ENCODE measurements around the gene FLRT2.

FLRT2 gene

DNA sequence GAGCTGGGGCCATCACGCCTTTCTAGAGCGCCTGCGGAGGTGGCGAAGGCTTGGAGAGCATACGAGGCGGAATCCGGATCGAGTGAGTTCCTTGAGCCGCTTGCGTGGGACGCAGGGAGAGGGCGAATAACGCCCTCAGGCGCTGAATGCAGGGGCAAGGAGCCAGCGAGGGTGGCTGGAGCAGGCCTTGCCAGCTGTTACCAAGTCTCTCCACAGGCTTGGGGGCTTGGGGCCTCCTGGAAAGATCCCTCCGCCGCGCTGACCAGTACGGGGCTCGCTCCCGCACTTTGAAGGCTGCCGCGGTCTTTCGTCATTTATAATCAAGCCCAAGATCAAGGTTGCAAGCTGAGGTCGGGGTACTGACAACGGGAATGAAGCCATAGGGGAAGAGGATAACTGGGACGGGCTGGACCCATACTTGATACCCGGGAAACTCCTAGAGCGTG lies 1.2 kb downstream of the FLRT2 start:
- no peak for DNase-seq

DNA sequence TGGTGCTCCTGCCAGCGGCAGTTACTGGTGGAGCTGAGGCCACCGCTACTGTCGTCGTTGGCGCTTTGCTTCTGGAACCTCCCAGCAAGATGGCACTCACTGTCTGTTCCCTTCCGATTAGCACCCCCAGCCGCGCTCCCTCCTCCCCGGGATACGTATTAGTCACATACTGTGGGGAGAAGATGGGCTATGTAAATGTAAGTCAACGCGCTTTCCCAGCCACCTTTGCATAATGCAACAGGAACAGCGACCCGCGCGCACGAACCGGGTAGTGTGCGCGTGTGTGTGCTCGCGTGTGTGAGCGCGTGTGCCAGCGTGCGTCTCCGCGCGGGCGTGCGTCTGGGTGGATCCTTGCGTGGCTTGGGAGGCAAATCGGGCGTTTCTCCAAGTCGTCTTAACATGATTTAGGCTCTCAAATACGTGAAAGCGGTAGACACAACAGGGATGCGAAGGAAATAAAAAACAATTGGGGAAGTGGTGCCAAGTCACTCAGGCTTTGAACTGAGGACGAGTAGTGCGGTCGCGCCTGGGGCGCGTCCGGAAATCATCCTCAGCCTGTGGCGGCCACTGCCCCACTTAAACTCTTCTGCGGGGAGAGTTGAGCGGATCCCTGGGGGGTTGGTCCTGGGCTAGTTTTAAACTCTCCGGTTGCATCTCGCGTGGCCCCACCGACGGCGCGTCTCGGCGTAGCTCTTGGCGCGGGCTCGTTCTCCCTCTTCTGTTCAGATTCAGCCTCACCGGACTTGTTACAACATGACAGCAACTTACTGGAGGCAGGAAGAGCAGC lies 1.8 kb downstream of the FLRT2 start:
- no peak for DNase-seq

DNA sequence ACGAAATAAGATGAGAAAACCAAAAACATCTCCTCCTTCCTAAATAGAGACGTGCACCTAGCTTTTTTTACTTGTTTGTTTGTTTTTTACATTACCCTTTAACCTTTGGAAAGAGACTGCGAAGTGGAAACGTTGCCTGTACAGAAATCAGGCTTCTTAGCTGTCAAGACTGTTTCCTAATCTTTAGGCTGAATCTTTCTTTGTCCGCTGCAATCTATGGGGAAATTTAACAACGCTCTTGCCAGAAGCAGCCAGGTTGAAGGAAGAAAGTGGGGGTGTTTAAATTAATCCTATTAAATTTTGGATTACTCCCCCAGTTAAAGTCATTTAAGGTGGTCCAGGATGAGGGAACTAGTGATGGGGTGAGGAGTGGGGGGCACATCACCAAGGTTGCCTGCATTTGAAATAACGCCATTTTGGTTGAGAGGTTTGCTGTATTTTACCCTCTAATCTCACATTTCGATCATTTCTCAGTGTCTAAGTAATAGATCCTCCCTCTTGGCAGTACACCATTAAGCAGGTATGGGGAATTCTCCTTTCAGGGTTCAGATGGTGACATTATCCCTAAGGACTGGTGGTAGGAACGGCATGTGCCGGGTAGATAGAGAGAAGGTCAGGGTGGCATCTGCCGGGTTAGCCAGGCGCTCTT lies 2.6 kb downstream of the FLRT2 start:
- DNase-seq = no peak

DNA sequence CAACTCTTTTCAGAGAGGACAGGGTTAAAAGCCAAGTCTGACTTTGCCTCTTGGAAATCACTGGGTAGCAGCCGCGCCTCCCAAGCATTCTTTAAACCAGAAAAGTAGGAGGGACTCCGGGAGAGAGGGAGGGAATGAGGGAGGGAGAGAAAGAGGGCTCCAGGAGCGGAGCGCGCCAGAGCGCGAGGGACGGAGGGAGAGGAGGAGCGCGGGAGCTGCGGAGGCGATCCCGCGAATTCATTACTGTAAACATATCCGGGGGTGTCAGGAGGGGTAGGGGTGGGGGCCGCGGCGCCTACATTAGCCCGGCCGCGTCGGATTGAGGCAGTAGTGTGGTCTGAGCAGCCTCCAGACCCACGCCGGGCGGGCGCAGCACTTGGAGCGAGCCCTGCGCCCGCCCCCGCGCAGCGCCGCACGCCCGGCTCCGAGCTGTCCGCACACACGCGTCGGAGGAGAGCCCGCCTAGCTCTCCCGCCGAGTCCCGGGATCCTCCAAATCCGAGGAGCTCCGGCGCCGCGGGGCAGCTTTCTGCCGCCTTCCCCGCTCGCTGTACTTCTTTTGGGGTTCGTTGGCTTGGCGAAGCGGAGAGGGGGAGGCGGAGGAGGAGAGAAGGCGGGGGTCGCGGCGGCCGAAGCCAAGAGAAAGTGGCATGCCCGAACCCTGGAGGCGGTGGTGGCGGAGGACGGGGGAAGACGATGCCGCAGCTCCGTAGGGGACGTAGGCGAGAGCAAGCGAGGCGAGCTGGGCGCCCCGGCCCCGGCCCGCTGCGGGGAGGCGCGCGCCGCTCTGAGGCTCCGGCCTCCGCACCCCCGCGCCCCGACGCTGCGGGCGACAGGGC lies 3.3 kb downstream of the FLRT2 start:
- no peak for DNase-seq

DNA sequence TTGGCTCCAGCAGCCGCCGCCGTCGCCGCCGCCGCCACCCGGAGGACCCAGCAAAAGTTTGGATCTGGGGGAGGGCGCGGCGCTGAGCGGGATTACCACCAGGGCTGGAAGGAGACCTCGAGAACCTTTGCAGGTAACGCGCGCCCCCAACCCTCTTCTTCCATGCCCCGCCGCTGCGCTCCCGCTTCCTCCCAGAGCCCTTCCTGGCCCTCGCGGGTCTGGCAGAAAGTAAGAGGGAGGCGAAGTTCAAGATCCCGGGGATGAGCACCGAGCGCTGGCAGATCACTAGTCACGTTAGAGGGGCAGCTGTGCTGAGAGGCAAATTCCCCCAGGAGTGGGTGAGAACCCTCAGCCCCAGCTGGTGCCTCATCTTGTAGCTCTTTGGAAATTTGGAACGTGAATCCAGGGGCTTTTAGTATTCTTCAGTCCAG lies 3.9 kb downstream of the FLRT2 start:
- DNase-seq = no peak

- no peak for DNase-seq
These were observed 4.7 kb downstream of the FLRT2 start for GRCh38 chr14:85534458-85535293.

DNA sequence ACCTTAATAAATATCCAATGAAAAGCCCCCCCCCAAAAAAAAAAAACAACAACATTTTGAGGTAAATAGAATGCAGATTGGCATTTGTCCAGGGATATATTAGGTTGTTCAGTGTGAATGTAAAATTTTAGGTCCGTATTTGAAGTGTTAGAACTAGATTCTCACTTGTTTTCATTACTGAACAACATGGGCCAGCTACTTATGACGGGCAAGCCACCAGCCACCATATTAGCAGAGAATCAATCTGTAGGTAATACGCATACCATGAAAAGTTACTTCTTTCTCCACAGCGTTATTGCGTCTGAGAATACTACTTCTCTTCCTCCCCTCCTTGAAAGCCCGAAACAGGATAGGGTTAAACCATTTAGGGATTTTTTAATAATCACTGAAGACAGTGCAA lies 5.4 kb downstream of the FLRT2 start:
- DNase-seq = no peak

GRCh38 chr14:85535991-85536832 lies 6.3 kb downstream of the FLRT2 start:
- no peak for DNase-seq

DNA sequence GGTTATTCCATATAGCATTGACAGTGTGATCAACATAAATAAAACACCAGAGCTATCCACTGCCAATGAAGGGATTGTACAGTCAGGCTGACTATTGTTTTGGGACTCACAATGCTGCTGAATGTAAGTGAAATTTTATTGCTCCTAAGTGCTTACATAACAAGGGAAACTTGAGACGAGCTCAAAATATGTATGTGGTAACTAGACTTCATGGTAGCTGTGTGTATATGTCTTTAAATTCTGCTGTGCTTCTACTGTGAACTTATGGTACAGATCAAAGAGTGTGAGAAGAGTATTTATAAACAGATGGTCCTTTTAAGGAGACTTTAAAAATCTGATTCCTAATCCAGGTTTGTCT lies 6.9 kb downstream of the FLRT2 start:
- DNase-seq = no peak

- DNase-seq = no peak
These were observed 7.6 kb downstream of the FLRT2 start for GRCh38 chr14:85537526-85537925.

GRCh38 chr14:85538636-85539035 lies 8.7 kb downstream of the FLRT2 start:
- no peak for DNase-seq

GRCh38 chr14:85539510-85539909 lies 9.6 kb downstream of the FLRT2 start:
- DNase-seq = no peak

- DNase-seq = no peak
These were observed 12.7 kb downstream of the FLRT2 start for GRCh38 chr14:85542623-85543022.

GRCh38 chr14:85545738-85546137 lies 15.8 kb downstream of the FLRT2 start:
- no peak for DNase-seq

- DNase-seq = no peak
These were observed 16.4 kb downstream of the FLRT2 start for GRCh38 chr14:85546390-85546789.

GRCh38 chr14:85549697-85550096 lies 19.8 kb downstream of the FLRT2 start:
- DNase-seq = no peak

DNA sequence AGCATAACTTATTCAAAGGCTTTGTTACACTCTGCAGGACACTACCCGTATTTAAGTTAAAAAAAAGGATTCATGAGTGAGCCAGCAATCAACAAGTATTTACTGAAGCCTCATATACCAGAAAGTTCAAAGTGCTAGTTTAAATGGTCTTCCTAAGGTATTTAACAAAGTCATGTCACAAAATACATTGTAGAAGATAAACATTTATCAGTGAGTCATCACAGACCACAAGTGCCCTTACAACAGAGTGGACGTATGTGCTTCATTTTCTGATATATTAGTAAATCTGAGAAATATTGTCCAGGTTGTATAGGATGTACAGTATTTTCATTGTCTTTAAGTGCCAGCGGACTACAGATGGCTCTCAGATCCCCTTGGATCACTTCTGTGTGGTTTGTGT lies 24.2 kb downstream of the FLRT2 start:
- no peak for DNase-seq

DNA sequence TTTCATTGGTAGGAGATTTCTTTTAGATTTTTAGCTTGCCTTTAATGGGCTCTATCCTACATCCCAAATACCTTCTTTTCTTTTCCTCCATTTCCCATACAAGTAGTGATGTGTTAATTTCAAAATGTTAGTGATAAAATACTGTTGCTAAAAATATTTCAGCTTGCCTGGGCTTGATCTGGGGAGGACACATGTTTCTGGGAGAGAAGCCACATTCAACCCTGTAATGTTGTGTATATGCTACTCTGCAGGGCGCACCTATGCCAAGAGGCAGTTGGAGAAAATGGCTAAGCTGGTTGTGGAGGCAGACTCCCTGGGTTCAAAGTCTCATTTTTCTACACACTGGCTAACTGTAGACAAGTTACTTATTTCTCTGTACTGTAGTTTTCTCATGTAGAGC lies 26.3 kb downstream of the FLRT2 start:
- DNase-seq = no peak

GRCh38 chr14:85558505-85558904 lies 28.6 kb downstream of the FLRT2 start:
- no peak for DNase-seq

GRCh38 chr14:85562630-85563029 lies 32.7 kb downstream of the FLRT2 start:
- no peak for DNase-seq

GRCh38 chr14:85564841-85565527 lies 35.0 kb downstream of the FLRT2 start:
- DNase-seq = no peak

Data from NCI-H2029 (cell line).